Psoas muscle (tissue), 8 donors: ENCODE data around the gene POC5. TPM values are rescaled to one million over a fixed set of nuclear protein-coding genes. Genes with fewer than 3 reads are reported as not detected.

Experiments
- ATAC-seq, 4 donors: fragments of 200-7000 bp; cut with Tn5 transposase; one replicate each; pipeline ENCODE4 v1.9.1; 2020; ENCODE audit warnings: moderate library complexity in 3 of 4, mild to moderate bottlenecking in 2 of 4
- DNase-seq, 2 donors: peaks; one replicate each; pipeline ENCODE4 v3.0.0-alpha.2; 2020
- H3K27ac ChIP-seq: fragments of 200-600 bp; one replicate; pipeline ENCODE4 v1.8.0; 2022
- H3K27me3 ChIP-seq, 3 donors: fragments of 200-600 bp in 1 of 3; one replicate each; pipeline versions ENCODE4 v1.6.1 to v1.8.0; 2013 to 2022; ENCODE audit warnings: low read length in 2 of 3, mild to moderate bottlenecking in 2 of 3, moderate library complexity in 1 of 3; ENCODE audit not compliant: insufficient read depth in 3 of 3
- H3K36me3 ChIP-seq, 2 donors: fragments of 200-600 bp in 1 of 2; one replicate each; pipeline versions ENCODE4 v1.6.1 to v1.8.0; 2013 to 2022; ENCODE audit warnings: low read depth in 1 of 2, mild to moderate bottlenecking in 1 of 2, moderate library complexity in 1 of 2; ENCODE audit not compliant: insufficient read depth in 1 of 2
- H3K4me1 ChIP-seq: fragments of 200-600 bp; one replicate; pipeline ENCODE4 v1.8.0; 2022
- H3K4me3 ChIP-seq: fragments of 200-600 bp; one replicate; pipeline ENCODE4 v1.8.0; 2022; ENCODE audit warnings: mild to moderate bottlenecking
- H3K9me3 ChIP-seq: fragments of 200-600 bp; one replicate; pipeline ENCODE4 v1.8.0; 2022
- CTCF ChIP-seq: fragments of 200-600 bp; IDR thresholded peaks from one replicate; pipeline ENCODE4 v1.8.0; 2022; ENCODE audit warnings: antibody characterized with exemption
- WGBS, 3 donors: extraction: QIAGEN DNeasy Blood & Tissue Kit; methylation state at CpG; one replicate each; pipeline versions ENCODE4 v1.1.6 to v1.1.7; 2013; 5-methylcytosine and 5-hydroxymethylcytosine counted together
- intact Hi-C, 2 donors: fragments of 100-400 bp; cut with DNase I; formaldehyde crosslinking; loops; one replicate each; pipeline versions ENCODE4 v1.11.0 to v1.14.2; 2022
- polyA plus RNA-seq, 3 donors: library from polyadenylated mRNA; stranded (reverse); fragments of 200-250 nt; gene quantifications; one replicate each; pipeline ENCODE4 v1.2.3, GENCODE V29; 2013
- total RNA-seq, 4 donors: library from RNA; stranded (reverse); fragmentation: NEBNext Ultra II Directional in 2 of 4; extraction: Animal tissue kit (Norgen Biotek cat#: 25700) in 2 of 4; gene quantifications; one replicate each; pipeline versions ENCODE4 v1.2.1 to v1.2.4, GENCODE V29; 2021 to 2023
- donor health status: healthy with polysubstance abuse.
- donor health status: DM: no; HTN: no; CAD: no; lungs with moderate emphysema.
- donor health status: Bipolar disorder and iron deficiency.
- donor health status: healthy.
- donor health status: DM: yes; HTN: yes; CAD: no.
- donor health status: DM: no; HTN: no; CAD: no.
- donor health status: DM: no; HTN: no; CAD: no.
- donor health status: DM: yes; HTN: yes; CAD: no.

The POC5 gene
- total and polyA plus RNA-seq, 7 donors: 3.3 to 7.1 (median 4.0) TPM

- no peak for ATAC-seq
- intact Hi-C loops: no loop called here
These were observed 50.4 kb downstream of the POC5 start for GRCh38 chr5:75666801-75667200.

GRCh38 chr5:75664979-75665378 is 52.3 kb downstream of the POC5 start:
- intact Hi-C loops: no loop called here
- Histone ChIP-seq H3K9me3 (no peaks in the 10 kb centered on the region), H3K36me3 (no peaks in the 10 kb centered on the region), H3K27ac (no peak overlapping the region), H3K27me3 (no peaks in the 10 kb centered on the region), H3K4me1 (no peaks in the 10 kb centered on the region), H3K4me3 (no peak overlapping the region)
- ATAC-seq (no peak), DNase-seq (no peak)
- no peak for TF ChIP-seq CTCF
- WGBS, 3 donors: 93% methylated on average over 2 of the region's 2 CpGs

More at GRCh38 chr5:75666801-75667200, 50.4 kb downstream of the POC5 start:
- no peaks in the 10 kb centered on the region for H3K4me1 ChIP-seq
- H3K27ac ChIP-seq: no peak overlapping the region
- no peaks in the 10 kb centered on the region for H3K36me3 ChIP-seq
- H3K27me3 ChIP-seq: no peaks in the 10 kb centered on the region
- 84 to 92% (median 86%) methylated on average over 6 of the region's 6 CpGs for WGBS, 3 donors
- H3K9me3 ChIP-seq: no peaks in the 10 kb centered on the region
- H3K4me3 ChIP-seq: no peak overlapping the region
- no peak for TF ChIP-seq CTCF
- DNase-seq: no peak

GRCh38 chr5:75663579-75664284 is 53.5 kb downstream of the POC5 start:
- Histone ChIP-seq H3K36me3 (no peaks in the 10 kb centered on the region), H3K27me3 (no peaks in the 10 kb centered on the region), H3K27ac (no peak overlapping the region), H3K9me3 (no peaks in the 10 kb centered on the region), H3K4me3 (no peak overlapping the region), H3K4me1 (no peaks in the 10 kb centered on the region)
- ATAC-seq (no peak), DNase-seq (no peak)
- WGBS, 3 donors: 78 to 81% (median 79%) methylated on average over 12 of the region's 12 CpGs
- no peak for TF ChIP-seq CTCF
- intact Hi-C loops: no loop called here

- H3K27me3 ChIP-seq: no peaks in the 10 kb centered on the region
- intact Hi-C loops: no loop called here
- no peaks in the 10 kb centered on the region for H3K36me3 ChIP-seq
- H3K4me3 ChIP-seq: no peak overlapping the region
- no peak for DNase-seq
- H3K27ac ChIP-seq: no peak overlapping the region
- no peaks in the 10 kb centered on the region for H3K4me1 ChIP-seq
- 93 to 97% (median 94%) methylated on average over 2 of the region's 2 CpGs for WGBS, 3 donors
- H3K9me3 ChIP-seq: no peaks in the 10 kb centered on the region
- no peak for TF ChIP-seq CTCF
- no peak for ATAC-seq
These were observed 55.2 kb downstream of the POC5 start for GRCh38 chr5:75662061-75662460.
